OCI-M1 (cell line): ENCODE results near the gene C11orf21.

Experiments
- DNase-seq: peaks from one replicate; lab custom pipeline; 2025; lab: John Stamatoyannopoulos, UW

C11orf21 gene

GRCh38 chr11:2308713-2309112 lies 7.0 kb upstream of the C11orf21 start:
- no peak for DNase-seq

GRCh38 chr11:2307501-2308331 lies 6.0 kb upstream of the C11orf21 start:
- DNase-seq, result no peak

- no peak for DNase-seq
These were observed 5.3 kb upstream of the C11orf21 start for GRCh38 chr11:2306877-2307500.

- no peak for DNase-seq
These were observed 4.7 kb upstream of the C11orf21 start for GRCh38 chr11:2306452-2306823.

- no peak for DNase-seq
These were observed 4.2 kb upstream of the C11orf21 start for GRCh38 chr11:2305788-2306451.

GRCh38 chr11:2305140-2305778 lies 3.5 kb upstream of the C11orf21 start:
- peak; percentile 85 for DNase-seq

GRCh38 chr11:2304506-2305139 lies 2.9 kb upstream of the C11orf21 start:
- peak; percentile 39 for DNase-seq

- peak; percentile 94 for DNase-seq
These were observed 2.1 kb upstream of the C11orf21 start for GRCh38 chr11:2303627-2304505.

- peak; percentile 47 for DNase-seq
These were observed 1.3 kb upstream of the C11orf21 start for GRCh38 chr11:2302896-2303626.

- peak; percentile 77 for DNase-seq
These were observed 683 bp upstream of the C11orf21 start for GRCh38 chr11:2302306-2302895.

- peak; percentile 54 for DNase-seq
These were observed 635 bp downstream of the C11orf21 start for GRCh38 chr11:2300936-2301630.

- DNase-seq, result no peak
These were observed 1.3 kb downstream of the C11orf21 start for GRCh38 chr11:2300290-2300935.

- DNase-seq, result no peak
These were observed 1.9 kb downstream of the C11orf21 start for GRCh38 chr11:2299773-2300172.

- no peak for DNase-seq
These were observed 2.6 kb downstream of the C11orf21 start for GRCh38 chr11:2298795-2299761.

- no peak for DNase-seq
These were observed 3.5 kb downstream of the C11orf21 start for GRCh38 chr11:2298131-2298794.

- no peak for DNase-seq
These were observed 4.1 kb downstream of the C11orf21 start for GRCh38 chr11:2297623-2298030.
